MCF 10A (cell line): ENCODE results near the gene SHMT1. TPM values are rescaled to one million over a fixed set of nuclear protein-coding genes. Genes with fewer than 3 reads are reported as not detected.
"Not testable (repeated sequence)": the region's sequence is repeated elsewhere in the genome, so short reads cannot be mapped to it uniquely, and the experiment has no call there.

Experiments used
- BruUV-seq: library from RNA; stranded (reverse); fragments of 400-500 nt; replicated peaks from 2 replicates; lab custom pipeline; 2021; lab: Mats Ljungman, UMichigan
- CTCF ChIA-PET: fragments of 300-600 bp; sonication (Branson Sonifier 250); formaldehyde crosslinking; extraction: SDS; loops from one replicate; lab custom pipeline; 2021; ENCODE audit warnings: antibody characterized with exemption, inconsistent platforms; lab: Yijun Ruan, JAX
- POLR2A ChIA-PET: fragments of 300-600, 350-650 bp; sonication (Branson Sonifier 250); formaldehyde crosslinking; extraction: SDS; loops from one replicate; lab custom pipeline; 2020; ENCODE audit warnings: antibody characterized with exemption, inconsistent platforms; lab: Yijun Ruan, JAX
- DNase-seq: peaks from one replicate; pipeline ENCODE4 v3.0.0-alpha.2; 2018; ENCODE audit not compliant: unreplicated experiment
- H3K27ac Mint-ChIP-seq: one replicate; pipeline ENCODE4 v1.8.0; 2022; ENCODE audit warnings: mild to moderate bottlenecking, low read depth, mixed read lengths; ENCODE audit not compliant: unreplicated experiment
- H3K27me3 Mint-ChIP-seq: one replicate; pipeline ENCODE4 v1.8.0; 2022; ENCODE audit warnings: mixed read lengths; ENCODE audit not compliant: insufficient read depth, unreplicated experiment
- H3K36me3 Mint-ChIP-seq: one replicate; pipeline ENCODE4 v1.8.0; 2022; ENCODE audit warnings: mild to moderate bottlenecking, moderate library complexity, mixed read lengths; ENCODE audit not compliant: insufficient read depth, unreplicated experiment
- H3K4me1 Mint-ChIP-seq: one replicate; pipeline ENCODE4 v1.8.0; 2022; ENCODE audit warnings: mixed read lengths; ENCODE audit not compliant: insufficient read depth, unreplicated experiment
- H3K4me3 Mint-ChIP-seq: one replicate; pipeline ENCODE4 v1.8.0; 2022; ENCODE audit warnings: mild to moderate bottlenecking, moderate library complexity, mixed read lengths; ENCODE audit not compliant: unreplicated experiment
- H3K9me3 Mint-ChIP-seq: one replicate; pipeline ENCODE4 v1.8.0; 2022; ENCODE audit warnings: mixed read lengths; ENCODE audit not compliant: unreplicated experiment
- intact Hi-C: fragments of 100-400 bp; cut with micrococcal nuclease; formaldehyde crosslinking; loops from 2 replicates; pipeline ENCODE4 v1.14.1; 2022
- total RNA-seq: library from RNA; stranded (reverse); gene quantifications from 2 replicates; pipeline ENCODE4 v1.2.3, GENCODE V29; 2022

Gene SHMT1
- total RNA-seq, 1 experiment from 2014 or later = 23.0 TPM

GRCh38 chr17:18403166-18403565 is 39.8 kb upstream of the SHMT1 start:
- H3K27ac Mint-ChIP-seq, H3K4me3 Mint-ChIP-seq, H3K4me1 Mint-ChIP-seq, H3K36me3 Mint-ChIP-seq, CTCF ChIA-PET, DNase-seq, H3K9me3 Mint-ChIP-seq, BruUV-seq, intact Hi-C loops, H3K27me3 Mint-ChIP-seq, POLR2A ChIA-PET: not testable (repeated sequence)

- CTCF ChIA-PET, H3K36me3 Mint-ChIP-seq, H3K27me3 Mint-ChIP-seq, H3K27ac Mint-ChIP-seq, BruUV-seq, H3K4me3 Mint-ChIP-seq, intact Hi-C loops, POLR2A ChIA-PET, H3K9me3 Mint-ChIP-seq, H3K4me1 Mint-ChIP-seq, DNase-seq: not testable (repeated sequence)
These were observed 38.7 kb upstream of the SHMT1 start for GRCh38 chr17:18401872-18402590.

GRCh38 chr17:18388728-18389127 is 25.4 kb upstream of the SHMT1 start:
- H3K9me3 Mint-ChIP-seq, intact Hi-C loops, H3K27ac Mint-ChIP-seq, DNase-seq, H3K4me1 Mint-ChIP-seq, CTCF ChIA-PET, H3K27me3 Mint-ChIP-seq, POLR2A ChIA-PET, H3K4me3 Mint-ChIP-seq, H3K36me3 Mint-ChIP-seq, BruUV-seq: not testable (repeated sequence)

GRCh38 chr17:18388266-18388665 is 24.9 kb upstream of the SHMT1 start:
- CTCF ChIA-PET, BruUV-seq, H3K27me3 Mint-ChIP-seq, POLR2A ChIA-PET, H3K36me3 Mint-ChIP-seq, DNase-seq, H3K9me3 Mint-ChIP-seq, intact Hi-C loops, H3K4me3 Mint-ChIP-seq, H3K4me1 Mint-ChIP-seq, H3K27ac Mint-ChIP-seq: not testable (repeated sequence)

GRCh38 chr17:18387583-18387982 is 24.2 kb upstream of the SHMT1 start:
- H3K4me1 Mint-ChIP-seq, BruUV-seq, H3K27ac Mint-ChIP-seq, intact Hi-C loops, H3K4me3 Mint-ChIP-seq, H3K9me3 Mint-ChIP-seq, H3K36me3 Mint-ChIP-seq, DNase-seq, POLR2A ChIA-PET, H3K27me3 Mint-ChIP-seq: not testable (repeated sequence)
- CTCF ChIA-PET = interaction anchor here (0.6 kb wide), 1 partner anchor 363 kb away, joined by 3 read pairs; no protein-coding TSS in a partner anchor

GRCh38 chr17:18384271-18384670 is 20.9 kb upstream of the SHMT1 start:
- H3K27me3 Mint-ChIP-seq, H3K36me3 Mint-ChIP-seq, H3K4me3 Mint-ChIP-seq, H3K27ac Mint-ChIP-seq, H3K4me1 Mint-ChIP-seq, CTCF ChIA-PET, intact Hi-C loops, H3K9me3 Mint-ChIP-seq, DNase-seq, BruUV-seq: not testable (repeated sequence)
- POLR2A ChIA-PET = interaction anchor here (0.9 kb wide), 1 partner anchor 21 kb away, joined by 5 read pairs; the partner anchor contains the start of gene SHMT1

- BruUV-seq, H3K36me3 Mint-ChIP-seq, DNase-seq, H3K27ac Mint-ChIP-seq, intact Hi-C loops, H3K9me3 Mint-ChIP-seq, H3K4me3 Mint-ChIP-seq, H3K4me1 Mint-ChIP-seq, H3K27me3 Mint-ChIP-seq, POLR2A ChIA-PET, CTCF ChIA-PET: not testable (repeated sequence)
These were observed 19.7 kb upstream of the SHMT1 start for GRCh38 chr17:18383079-18383481.
